Pons (tissue), 1 donor: Measurements from ENCODE around the gene SPINK6.

Experiments used
- DNase-seq: peaks from one replicate; pipeline ENCODE4 v3.0.0-alpha.2; 2016; ENCODE audit warnings: low spot score

Gene SPINK6

DNA sequence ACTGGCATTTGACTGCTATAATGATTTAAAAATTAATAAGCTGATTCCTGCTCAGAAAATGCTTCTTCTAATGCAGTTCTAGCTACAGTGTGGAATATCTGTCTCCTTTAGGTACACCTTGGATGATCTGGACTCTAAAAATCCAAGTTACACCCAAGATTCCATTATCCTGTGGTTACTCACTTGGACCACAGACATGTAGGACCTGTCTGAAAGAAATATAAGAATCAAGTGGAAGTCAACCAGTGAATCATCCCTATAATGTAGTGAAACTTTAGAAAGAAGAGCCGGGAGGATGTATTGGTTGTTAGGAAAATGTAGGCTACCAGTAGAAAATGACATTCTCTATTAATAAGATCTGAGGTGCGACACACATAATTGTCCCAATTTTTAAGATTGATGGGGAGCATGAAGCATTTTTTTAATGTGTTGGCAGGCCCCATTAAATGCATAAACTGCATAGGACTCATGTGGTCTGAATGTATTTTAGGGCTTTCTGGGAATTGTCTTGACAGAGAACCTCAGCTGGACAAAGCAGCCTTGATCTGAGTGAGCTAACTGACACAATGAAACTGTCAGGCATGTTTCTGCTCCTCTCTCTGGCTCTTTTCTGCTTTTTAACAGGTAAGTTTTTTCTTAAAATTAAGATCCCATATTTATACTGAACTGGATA, at the start of gene SPINK6:
TSS of gene SPINK6 (plus strand) at position 512 of the 673 bp plus-strand sequence. CDS start at position 567, 55 bp downstream.
- DNase-seq = no peak

DNA sequence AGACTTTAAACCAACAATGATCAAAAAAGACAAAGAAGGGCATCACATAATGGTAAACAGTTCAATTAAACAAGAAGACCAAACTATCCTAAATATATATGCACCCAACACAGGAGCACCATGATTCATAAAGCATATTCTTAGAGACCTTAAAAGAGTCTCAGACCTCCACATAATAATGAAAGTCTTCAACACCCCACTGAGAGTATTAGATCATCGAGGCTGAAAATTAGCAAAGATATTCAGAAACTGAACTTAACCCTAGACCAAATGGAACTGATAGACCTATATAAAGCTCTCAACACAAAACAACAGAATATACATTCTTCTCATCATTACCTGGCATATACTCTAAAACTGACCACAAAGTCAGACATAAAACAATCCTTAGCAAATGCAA, 46.2 kb upstream of the SPINK6 start:
- DNase-seq = no peak

- DNase-seq = no peak
Observed at GRCh38 chr5:148162038-148162437, 40.8 kb upstream of the SPINK6 start.

- DNase-seq = no peak
Observed at GRCh38 chr5:148163345-148163744, 39.5 kb upstream of the SPINK6 start.

GRCh38 chr5:148166550-148167283, 36.1 kb upstream of the SPINK6 start:
- no peak for DNase-seq

DNA sequence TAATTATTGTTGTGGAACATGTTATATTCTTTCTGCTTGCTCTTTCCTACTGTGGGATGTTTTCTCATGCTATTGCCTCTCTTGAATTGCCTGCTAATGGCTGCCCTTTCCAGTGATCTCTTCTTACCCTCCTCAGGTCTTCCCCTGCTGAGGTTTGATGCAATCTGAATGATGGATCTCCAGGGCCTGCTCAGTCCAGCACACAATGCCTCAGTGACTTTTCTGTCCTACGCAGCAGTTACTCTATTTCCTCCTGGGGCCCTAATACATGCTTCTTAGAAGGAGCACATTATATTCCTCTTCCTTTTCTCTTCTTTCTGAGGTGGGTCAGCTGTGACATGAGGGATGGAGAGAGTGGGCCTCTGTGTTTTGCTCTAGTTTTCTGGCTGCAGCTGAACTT, 34.6 kb upstream of the SPINK6 start, which contains the start of gene SPINK14:
TSS of gene SPINK14 (plus strand) at position 301 of the 400 bp plus-strand sequence. CDS start 1,187 bp downstream, outside the sequence.
- no peak for DNase-seq

DNA sequence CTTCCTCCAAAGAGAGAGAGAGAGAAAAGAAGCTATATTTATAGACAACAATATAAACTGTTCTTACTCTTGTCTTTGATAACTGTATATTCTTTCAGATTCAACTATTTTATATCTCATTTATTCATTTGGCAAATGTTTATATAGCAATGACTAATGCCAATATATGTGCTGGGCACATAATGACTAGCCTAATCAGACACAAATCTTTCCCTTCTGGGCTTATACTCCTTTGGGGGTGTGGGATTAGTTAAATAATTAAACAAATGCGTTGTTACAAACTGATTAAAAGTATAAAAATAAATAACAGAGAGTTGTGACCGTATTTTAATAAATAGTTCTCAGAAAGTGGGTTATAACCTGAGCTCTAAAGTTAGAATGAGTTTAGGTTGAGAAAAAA, 30.5 kb upstream of the SPINK6 start:
- DNase-seq = no peak

- no peak for DNase-seq
Observed at GRCh38 chr5:148176480-148176879, 26.4 kb upstream of the SPINK6 start.

GRCh38 chr5:148177207-148177606, 25.6 kb upstream of the SPINK6 start:
- no peak for DNase-seq

- peak; percentile 81 for DNase-seq
Observed at GRCh38 chr5:148179234-148179824, 23.5 kb upstream of the SPINK6 start.

DNA sequence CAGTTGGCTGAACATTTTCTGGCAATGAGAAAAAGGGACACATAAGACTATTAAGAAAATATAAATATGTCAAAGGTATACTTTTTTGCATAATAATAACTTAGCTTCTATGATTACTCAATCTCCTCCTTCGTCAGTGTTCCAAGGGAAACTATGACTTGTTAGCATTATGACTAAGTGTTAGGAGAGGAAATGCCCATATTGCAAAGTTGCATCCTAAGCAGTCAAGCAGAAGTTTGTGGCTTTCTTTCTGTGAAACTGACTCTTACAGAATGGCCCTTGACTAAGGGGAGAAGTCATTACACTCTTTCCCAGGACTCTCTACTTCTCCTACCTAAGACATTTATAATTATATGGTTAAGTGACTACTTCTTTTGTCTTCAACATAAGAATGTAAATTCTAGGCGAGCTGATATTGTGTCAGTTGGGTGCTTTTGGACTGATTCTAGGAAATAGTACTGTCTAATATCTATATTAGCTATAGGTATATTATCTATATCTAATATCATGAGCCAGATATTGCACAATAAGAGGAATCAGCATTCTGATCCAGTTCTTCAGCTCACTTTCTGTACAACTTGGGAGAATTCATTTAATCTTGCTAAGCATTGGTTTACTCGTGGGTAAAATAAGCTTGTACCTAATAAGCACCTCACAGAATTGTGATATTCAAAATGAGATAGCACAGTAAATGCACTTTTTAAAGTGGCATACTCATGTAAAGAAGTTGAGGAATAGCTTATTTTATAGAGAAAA, 16.4 kb upstream of the SPINK6 start:
- DNase-seq = peak; percentile 9

- no peak for DNase-seq
Observed at GRCh38 chr5:148191010-148191409, 11.8 kb upstream of the SPINK6 start.

GRCh38 chr5:148193202-148193601, 9.6 kb upstream of the SPINK6 start:
- no peak for DNase-seq

GRCh38 chr5:148201151-148201550, 1.7 kb upstream of the SPINK6 start:
- no peak for DNase-seq

DNA sequence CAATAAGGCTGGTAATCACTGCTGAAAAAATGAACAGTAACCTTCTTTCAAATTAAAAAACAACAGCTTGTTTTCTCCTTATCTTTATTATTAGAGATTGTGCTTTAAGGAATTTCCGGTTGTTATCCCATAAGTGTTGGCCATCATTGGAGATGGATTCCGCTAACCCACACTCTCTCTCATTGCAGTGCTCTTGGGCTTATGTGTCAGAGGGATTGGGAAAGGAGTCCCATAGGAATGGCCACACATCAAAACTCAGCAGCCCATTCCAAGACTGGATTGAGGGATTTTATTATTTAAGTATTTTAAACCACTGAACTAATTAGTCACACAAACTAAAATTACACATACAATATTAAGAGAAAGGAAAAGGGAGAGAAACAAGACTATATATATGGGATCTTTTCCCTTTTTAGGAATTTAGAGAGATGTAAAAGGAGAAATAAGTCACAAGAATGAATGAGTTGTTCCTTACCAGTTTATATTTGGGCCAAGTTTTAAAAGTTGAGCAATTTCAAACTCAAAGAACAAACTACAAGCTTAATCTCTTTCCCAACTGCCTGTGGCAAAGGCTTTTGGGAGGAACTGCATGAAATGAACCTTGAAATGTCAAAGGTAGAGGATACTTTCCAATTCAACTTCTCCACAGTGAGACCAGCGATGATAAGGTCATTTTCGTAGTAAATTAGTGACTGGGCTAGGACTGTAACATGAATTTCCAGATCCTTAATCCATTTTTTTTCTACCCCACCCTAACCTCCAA, 2.4 kb downstream of the SPINK6 start:
- DNase-seq = no peak

DNA sequence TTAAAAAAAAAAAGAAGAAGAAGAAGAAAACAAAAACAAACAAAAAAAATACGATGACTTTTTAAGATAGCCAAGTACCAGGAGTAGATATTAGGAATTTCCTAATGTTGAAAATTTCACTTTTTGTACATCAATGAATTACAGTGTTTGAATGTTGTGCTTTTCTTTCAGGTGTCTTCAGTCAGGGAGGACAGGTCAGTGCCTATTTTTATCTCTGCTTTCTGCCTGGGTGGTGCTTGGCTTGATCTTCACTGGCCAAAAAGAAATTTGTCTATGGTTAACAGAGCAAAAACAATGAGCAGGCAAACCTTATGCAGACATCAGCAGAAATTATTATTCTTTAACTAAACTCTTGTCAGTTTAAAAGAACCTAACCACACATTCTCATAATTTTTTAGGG, 3.0 kb downstream of the SPINK6 start:
- no peak for DNase-seq

DNA sequence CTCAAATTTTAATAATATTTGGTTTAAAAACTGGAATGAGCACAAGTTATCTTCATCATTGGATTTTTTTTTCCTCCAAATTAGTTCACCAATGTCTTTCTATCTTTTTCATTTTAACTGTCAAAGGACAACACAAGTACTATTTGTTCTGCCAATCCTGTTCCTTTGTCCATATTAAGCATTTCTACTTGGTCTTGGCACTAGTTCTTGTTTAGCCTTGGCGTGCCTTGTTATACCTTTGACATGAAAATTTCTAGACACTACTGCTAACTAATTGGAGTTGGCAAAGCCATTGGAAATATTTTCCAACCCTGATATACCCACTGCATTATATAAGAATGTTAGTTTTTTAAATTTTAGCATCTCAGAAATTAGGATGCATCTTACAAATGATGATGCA, 3.8 kb downstream of the SPINK6 start:
- DNase-seq = no peak

GRCh38 chr5:148208226-148208625, 5.4 kb downstream of the SPINK6 start:
- DNase-seq = no peak

- DNase-seq = peak; percentile 8
Observed at GRCh38 chr5:148209151-148209770, 6.4 kb downstream of the SPINK6 start.

DNA sequence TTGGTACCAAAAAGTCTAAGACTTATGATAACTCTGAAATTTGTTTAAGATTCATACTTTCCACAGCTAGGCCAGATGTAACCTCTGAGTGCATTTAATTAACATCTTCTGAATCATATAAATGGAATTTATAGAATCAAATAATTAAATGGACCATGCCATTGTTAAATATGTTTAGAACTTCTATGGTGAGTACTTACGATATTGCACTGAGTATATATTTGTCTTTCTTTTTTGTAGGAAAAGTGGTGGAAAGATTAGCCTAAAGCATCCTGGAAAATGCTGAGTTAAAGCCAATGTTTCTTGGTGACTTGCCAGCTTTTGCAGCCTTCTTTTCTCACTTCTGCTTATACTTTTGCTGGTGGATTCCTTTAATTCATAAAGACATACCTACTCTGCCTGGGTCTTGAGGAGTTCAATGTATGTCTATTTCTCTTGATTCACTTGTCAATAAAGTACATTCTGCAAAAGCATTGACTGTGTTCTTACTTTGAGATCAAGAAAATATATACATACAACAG, 11.9 kb downstream of the SPINK6 start:
- DNase-seq = no peak

DNA sequence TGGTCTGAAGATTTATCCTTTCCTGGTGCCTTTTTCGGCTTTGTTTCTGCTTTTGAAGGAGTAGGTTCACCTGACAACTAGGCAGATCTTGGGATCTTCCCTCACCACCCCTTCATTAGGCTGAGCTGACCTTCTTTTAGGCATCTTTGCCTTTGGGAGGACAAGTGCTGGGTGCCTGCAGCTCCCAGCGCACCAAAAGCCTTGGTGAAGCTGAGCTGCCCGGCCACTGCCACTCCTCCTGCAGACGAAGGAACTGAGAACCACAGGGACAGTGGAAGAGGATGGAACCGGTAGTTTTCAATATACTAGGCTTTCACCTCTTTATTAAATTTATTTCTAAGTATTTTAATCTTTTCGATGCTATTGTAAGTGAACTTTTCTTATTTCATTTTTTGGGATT, 18.7 kb downstream of the SPINK6 start:
- no peak for DNase-seq
